A172 (cell line): ENCODE data around the gene LGMN. TPM values are rescaled to one million over a fixed set of nuclear protein-coding genes. Genes with fewer than 3 reads are reported as not detected.
"Not testable (repeated sequence)": the region's sequence is repeated elsewhere in the genome, so short reads cannot be mapped to it uniquely, and the experiment has no call there.

Experiments
- DNase-seq: peaks from one replicate; pipeline ENCODE4 v3.0.0-alpha.2; 2015; ENCODE audit warnings: low spot score
- total RNA-seq: library from RNA; depleted of rRNA; stranded (reverse); fragments of >200 nt; shearing (Covaris generic); gene quantifications from 2 replicates; pipeline ENCODE4 v1.2.3, GENCODE V29; 2014

The LGMN gene
- total RNA-seq, 1 experiment from 2014 or later = 13.0 TPM

- not testable (repeated sequence) for DNase-seq
Observed at GRCh38 chr14:92763666-92764631, 15.5 kb upstream of the LGMN start.

- DNase-seq = peak; percentile 14
Observed at GRCh38 chr14:92760524-92760805, 12.0 kb upstream of the LGMN start.

- DNase-seq = no peak
Observed at GRCh38 chr14:92759679-92760523, 11.5 kb upstream of the LGMN start.

GRCh38 chr14:92759300-92759678, 10.9 kb upstream of the LGMN start:
- DNase-seq = peak; percentile 71

GRCh38 chr14:92756446-92756845, 8.0 kb upstream of the LGMN start:
- DNase-seq = no peak

GRCh38 chr14:92755495-92755894, 7.1 kb upstream of the LGMN start:
- DNase-seq = no peak

- DNase-seq = no peak
Observed at GRCh38 chr14:92754966-92755365, 6.5 kb upstream of the LGMN start.

GRCh38 chr14:92753250-92753649, 4.8 kb upstream of the LGMN start:
- no peak for DNase-seq

- no peak for DNase-seq
Observed at GRCh38 chr14:92751819-92752218, 3.4 kb upstream of the LGMN start.

GRCh38 chr14:92750994-92751400, 2.6 kb upstream of the LGMN start:
- no peak for DNase-seq

GRCh38 chr14:92750222-92750728, 1.8 kb upstream of the LGMN start:
- not testable (repeated sequence) for DNase-seq

- no peak for DNase-seq
Observed at GRCh38 chr14:92747701-92748258, 647 bp downstream of the LGMN start.

- DNase-seq = no peak
Observed at GRCh38 chr14:92744198-92744597, 4.2 kb downstream of the LGMN start.

- DNase-seq = no peak
Observed at GRCh38 chr14:92740440-92740839, 8.0 kb downstream of the LGMN start.

- no peak for DNase-seq
Observed at GRCh38 chr14:92737619-92738188, 10.7 kb downstream of the LGMN start.

- DNase-seq = no peak
Observed at GRCh38 chr14:92737206-92737605, 11.2 kb downstream of the LGMN start.

- no peak for DNase-seq
Observed at GRCh38 chr14:92735344-92735743, 13.1 kb downstream of the LGMN start.

GRCh38 chr14:92734618-92735017, 13.8 kb downstream of the LGMN start:
- DNase-seq = no peak

- no peak for DNase-seq
Observed at GRCh38 chr14:92733007-92733406, 15.4 kb downstream of the LGMN start.

- DNase-seq = no peak
Observed at GRCh38 chr14:92731622-92732115, 16.8 kb downstream of the LGMN start.

- peak; percentile 63 for DNase-seq
Observed at GRCh38 chr14:92729634-92730358, 18.6 kb downstream of the LGMN start.
